HepG2 (cell line): ENCODE results near the gene ZNF474.

ENCODE experiments used
- DNMT1 ChIP-seq: sonication (generic); formaldehyde crosslinking; IDR thresholded peaks from 2 replicates; pipeline ENCODE4 v1.5.1; 2020; ENCODE audit warnings: mild to moderate bottlenecking, missing genetic modification reagents
- EZH2 ChIP-seq: conservative IDR thresholded peaks from 2 replicates; pipeline ENCODE4 v1.6.1; 2012; ENCODE audit warnings: mild to moderate bottlenecking, low read depth, low read length, moderate library complexity
- GTF2F1 ChIP-seq: fragments of 150-350 bp; IDR thresholded peaks from 2 replicates; pipeline ENCODE4 v1.6.1; 2014; ENCODE audit warnings: low read length
- KDM5A ChIP-seq: fragments of 200-600 bp; sonication (generic); IDR thresholded peaks from 2 replicates; pipeline ENCODE4 v1.7.0; 2018; ENCODE audit warnings: antibody characterized with exemption, mild to moderate bottlenecking, low read length, borderline replicate concordance
- MEIS1 ChIP-seq: sonication (generic); formaldehyde crosslinking; IDR thresholded peaks from 2 replicates; pipeline ENCODE4 v1.9.0; 2021; ENCODE audit warnings: mild to moderate bottlenecking, missing genetic modification reagents, moderate library complexity, borderline replicate concordance
- NCOR1 ChIP-seq: fragments of 200-600 bp; sonication (generic); IDR thresholded peaks from 2 replicates; pipeline ENCODE4 v1.7.0; 2017; ENCODE audit warnings: antibody characterized with exemption, low read length, borderline replicate concordance
- SMAD3 ChIP-seq: sonication (generic); formaldehyde crosslinking; IDR thresholded peaks from 2 replicates; pipeline ENCODE4 v1.4.0; 2020; ENCODE audit warnings: missing genetic modification reagents
- ZNF225 ChIP-seq: sonication (generic); formaldehyde crosslinking; IDR thresholded peaks from 2 replicates; pipeline ENCODE4 v1.4.0; 2020; ENCODE audit warnings: mild to moderate bottlenecking, missing genetic modification reagents
- ZNF260 ChIP-seq: sonication (generic); formaldehyde crosslinking; IDR thresholded peaks from 2 replicates; pipeline ENCODE4 v1.4.0; 2020; ENCODE audit warnings: missing genetic modification reagents, low read depth, mild to moderate bottlenecking, borderline replicate concordance
- ZNF761 ChIP-seq: sonication (generic); formaldehyde crosslinking; conservative IDR thresholded peaks from 2 replicates; pipeline ENCODE4 v1.4.0; 2020; ENCODE audit warnings: mild to moderate bottlenecking, missing genetic modification reagents
- TF ChIP-seq, protein P1 (sequence below): sonication (generic); formaldehyde crosslinking; IDR thresholded peaks from 2 replicates; pipeline ENCODE4 v1.4.0; 2020; ENCODE audit warnings: missing genetic modification reagents
- TF ChIP-seq, protein P2 (sequence below): sonication (generic); formaldehyde crosslinking; IDR thresholded peaks from 2 replicates; pipeline ENCODE4 v1.5.0; 2020; ENCODE audit warnings: mild to moderate bottlenecking, missing genetic modification reagents
- TF ChIP-seq, protein P3 (sequence below): sonication (generic); formaldehyde crosslinking; IDR thresholded peaks from 2 replicates; pipeline ENCODE4 v1.5.0; 2020; ENCODE audit warnings: mild to moderate bottlenecking, missing genetic modification reagents, moderate library complexity
- TF ChIP-seq, protein P4 (sequence below): sonication (generic); formaldehyde crosslinking; IDR thresholded peaks from 2 replicates; pipeline ENCODE4 v1.4.0; 2020; ENCODE audit warnings: missing genetic modification reagents

DNA sequence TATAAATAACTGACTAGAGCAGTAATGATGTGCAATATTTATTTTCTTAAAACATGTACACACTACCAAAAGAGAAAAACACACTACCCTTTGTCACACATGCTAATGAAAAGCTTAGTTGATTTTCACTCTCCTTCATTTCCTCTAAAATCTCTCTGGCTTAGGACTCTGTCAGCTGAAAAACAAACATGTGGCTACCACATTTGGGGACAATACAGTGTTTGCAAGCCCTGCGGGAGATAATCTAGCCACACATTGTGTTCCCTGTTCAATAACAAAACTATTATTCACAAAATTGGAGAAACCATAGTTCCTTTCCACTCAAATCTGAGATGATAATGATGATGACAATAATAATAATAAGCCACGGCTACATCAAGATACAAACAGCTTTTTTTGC, 47.8 kb upstream of the ZNF474 start:
- TF ChIP-seq DNMT1 (CRISPR knock-in tag) = no peak
- TF ChIP-seq, protein P1, sequence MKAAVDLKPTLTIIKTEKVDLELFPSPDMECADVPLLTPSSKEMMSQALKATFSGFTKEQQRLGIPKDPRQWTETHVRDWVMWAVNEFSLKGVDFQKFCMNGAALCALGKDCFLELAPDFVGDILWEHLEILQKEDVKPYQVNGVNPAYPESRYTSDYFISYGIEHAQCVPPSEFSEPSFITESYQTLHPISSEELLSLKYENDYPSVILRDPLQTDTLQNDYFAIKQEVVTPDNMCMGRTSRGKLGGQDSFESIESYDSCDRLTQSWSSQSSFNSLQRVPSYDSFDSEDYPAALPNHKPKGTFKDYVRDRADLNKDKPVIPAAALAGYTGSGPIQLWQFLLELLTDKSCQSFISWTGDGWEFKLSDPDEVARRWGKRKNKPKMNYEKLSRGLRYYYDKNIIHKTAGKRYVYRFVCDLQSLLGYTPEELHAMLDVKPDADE (CRISPR knock-in tag) = no peak
- TF ChIP-seq EZH2 = no peak
- no peak for TF ChIP-seq SMAD3 (CRISPR knock-in tag)
- no peak for TF ChIP-seq KDM5A
- TF ChIP-seq NCOR1 = no peak
- TF ChIP-seq, protein P2, sequence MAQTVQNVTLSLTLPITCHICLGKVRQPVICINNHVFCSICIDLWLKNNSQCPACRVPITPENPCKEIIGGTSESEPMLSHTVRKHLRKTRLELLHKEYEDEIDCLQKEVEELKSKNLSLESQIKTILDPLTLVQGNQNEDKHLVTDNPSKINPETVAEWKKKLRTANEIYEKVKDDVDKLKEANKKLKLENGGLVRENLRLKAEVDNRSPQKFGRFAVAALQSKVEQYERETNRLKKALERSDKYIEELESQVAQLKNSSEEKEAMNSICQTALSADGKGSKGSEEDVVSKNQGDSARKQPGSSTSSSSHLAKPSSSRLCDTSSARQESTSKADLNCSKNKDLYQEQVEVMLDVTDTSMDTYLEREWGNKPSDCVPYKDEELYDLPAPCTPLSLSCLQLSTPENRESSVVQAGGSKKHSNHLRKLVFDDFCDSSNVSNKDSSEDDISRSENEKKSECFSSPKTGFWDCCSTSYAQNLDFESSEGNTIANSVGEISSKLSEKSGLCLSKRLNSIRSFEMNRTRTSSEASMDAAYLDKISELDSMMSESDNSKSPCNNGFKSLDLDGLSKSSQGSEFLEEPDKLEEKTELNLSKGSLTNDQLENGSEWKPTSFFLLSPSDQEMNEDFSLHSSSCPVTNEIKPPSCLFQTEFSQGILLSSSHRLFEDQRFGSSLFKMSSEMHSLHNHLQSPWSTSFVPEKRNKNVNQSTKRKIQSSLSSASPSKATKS (CRISPR knock-in tag) = no peak
- TF ChIP-seq, protein P3, sequence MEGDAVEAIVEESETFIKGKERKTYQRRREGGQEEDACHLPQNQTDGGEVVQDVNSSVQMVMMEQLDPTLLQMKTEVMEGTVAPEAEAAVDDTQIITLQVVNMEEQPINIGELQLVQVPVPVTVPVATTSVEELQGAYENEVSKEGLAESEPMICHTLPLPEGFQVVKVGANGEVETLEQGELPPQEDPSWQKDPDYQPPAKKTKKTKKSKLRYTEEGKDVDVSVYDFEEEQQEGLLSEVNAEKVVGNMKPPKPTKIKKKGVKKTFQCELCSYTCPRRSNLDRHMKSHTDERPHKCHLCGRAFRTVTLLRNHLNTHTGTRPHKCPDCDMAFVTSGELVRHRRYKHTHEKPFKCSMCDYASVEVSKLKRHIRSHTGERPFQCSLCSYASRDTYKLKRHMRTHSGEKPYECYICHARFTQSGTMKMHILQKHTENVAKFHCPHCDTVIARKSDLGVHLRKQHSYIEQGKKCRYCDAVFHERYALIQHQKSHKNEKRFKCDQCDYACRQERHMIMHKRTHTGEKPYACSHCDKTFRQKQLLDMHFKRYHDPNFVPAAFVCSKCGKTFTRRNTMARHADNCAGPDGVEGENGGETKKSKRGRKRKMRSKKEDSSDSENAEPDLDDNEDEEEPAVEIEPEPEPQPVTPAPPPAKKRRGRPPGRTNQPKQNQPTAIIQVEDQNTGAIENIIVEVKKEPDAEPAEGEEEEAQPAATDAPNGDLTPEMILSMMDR = no peak
- no peak for TF ChIP-seq ZNF260 (CRISPR knock-in tag)
- TF ChIP-seq, protein P4, sequence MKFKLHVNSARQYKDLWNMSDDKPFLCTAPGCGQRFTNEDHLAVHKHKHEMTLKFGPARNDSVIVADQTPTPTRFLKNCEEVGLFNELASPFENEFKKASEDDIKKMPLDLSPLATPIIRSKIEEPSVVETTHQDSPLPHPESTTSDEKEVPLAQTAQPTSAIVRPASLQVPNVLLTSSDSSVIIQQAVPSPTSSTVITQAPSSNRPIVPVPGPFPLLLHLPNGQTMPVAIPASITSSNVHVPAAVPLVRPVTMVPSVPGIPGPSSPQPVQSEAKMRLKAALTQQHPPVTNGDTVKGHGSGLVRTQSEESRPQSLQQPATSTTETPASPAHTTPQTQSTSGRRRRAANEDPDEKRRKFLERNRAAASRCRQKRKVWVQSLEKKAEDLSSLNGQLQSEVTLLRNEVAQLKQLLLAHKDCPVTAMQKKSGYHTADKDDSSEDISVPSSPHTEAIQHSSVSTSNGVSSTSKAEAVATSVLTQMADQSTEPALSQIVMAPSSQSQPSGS (CRISPR knock-in tag) = no peak
- TF ChIP-seq ZNF225 = no peak
- TF ChIP-seq GTF2F1 = no peak
- TF ChIP-seq MEIS1 (CRISPR knock-in tag) = no peak
- TF ChIP-seq ZNF761 (CRISPR knock-in tag) = no peak
